Measurements from ENCODE around the gene INSRR. TPM values are rescaled to one million over a fixed set of nuclear protein-coding genes. Genes with fewer than 3 reads are reported as not detected.
A peak's percentile ranks its signal among the peaks of the same experiment; 100 is the strongest.

Gene INSRR
- total RNA-seq (2013): not detected
- polyA plus RNA-seq (not detected), polyA minus RNA-seq (not detected in 2 replicates), total RNA-seq (0 to 0.92 (median 0) reads per million in 11 experiments)

DNA sequence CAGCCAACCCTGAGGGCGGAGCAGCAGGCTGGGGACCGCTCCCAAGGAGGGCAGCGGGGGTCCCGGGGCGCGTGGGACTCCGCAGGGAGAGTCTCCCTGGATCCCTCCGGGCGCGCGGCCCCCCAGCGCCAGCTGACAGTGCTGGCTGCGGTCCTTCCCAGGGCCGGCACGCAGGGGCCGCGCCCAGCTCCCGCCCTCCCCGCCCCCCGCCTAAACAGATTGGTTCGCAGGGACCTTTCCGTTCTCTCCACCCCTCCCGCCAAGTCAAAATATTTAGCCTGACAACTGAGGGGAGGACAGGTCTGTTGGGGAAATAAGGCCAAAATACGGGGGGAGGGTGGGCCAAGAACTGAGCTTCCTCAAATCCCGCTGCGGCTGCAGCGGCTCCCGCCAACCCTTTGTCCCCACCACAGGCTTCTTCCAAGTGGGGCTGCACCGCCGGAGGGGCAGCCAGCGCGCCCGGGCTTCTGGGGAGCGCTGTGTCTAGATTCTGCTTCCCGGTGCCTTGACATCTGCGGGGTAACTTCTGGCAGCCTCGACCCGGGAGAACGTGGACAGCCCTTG lies at the start of gene INSRR:
Gene INSRR (minus strand): TSS at position 159 of the 564 bp plus-strand sequence. CDS start 496 bp downstream, outside the sequence.
- no peak for TF ChIP-seq CTCF (IDR thresholded peaks at IDR 0.05)
- H3K4me2 ChIP-seq (replicated peaks; ENCODE audit: extremely low read depth, low read length, poor library complexity, severe bottlenecking): peak within 1 kb of the TSS; percentile 39
- Mint-ChIP-seq H3K4me3 (peak within 1 kb of the TSS in 1 of 2 donors; percentile 79), H3K27ac (no peak within 1 kb of the TSS), H3K4me1 (peaks cover 15% of the 10 kb centered on the region), H3K9me3 (peaks cover 0 to 6% (median 0%) of the 10 kb centered on the region in 7 donors), H3K36me3 (peaks cover 0 to 5% of the 10 kb centered on the region in 2 donors), H3K27me3 (ENCODE audit: low read depth in 3 of 3) (peaks cover 70 to 80% (median 70%) of the 10 kb centered on the region in 3 donors)
- H3K27ac ChIP-seq (ENCODE audit: low read depth in 1 of 2, low read length in 2 of 2): no peak within 1 kb of the TSS
- peaks cover 5 to 15% of the 10 kb centered on the region in 2 donors for H3K4me1 ChIP-seq (ENCODE audit: control insufficient read depth in 1 of 2, insufficient read depth in 2 of 2, low read length in 2 of 2)
- H3K36me3 ChIP-seq (replicated peaks in 1 of 2; ENCODE audit: control insufficient read depth in 1 of 2, insufficient read depth in 2 of 2, low read length in 2 of 2): no peaks in the 10 kb centered on the region
- no peak within 1 kb of the TSS for H3K4me3 ChIP-seq (replicated peaks in 1 of 3; ENCODE audit: low read depth in 2 of 3, low read length in 3 of 3)
- WGBS (ENCODE audit: insufficient coverage): 7% methylated on average over 28 of the region's 39 CpGs
- no peak for DNase-seq
- no peaks in the 10 kb centered on the region for H3K79me2 ChIP-seq (ENCODE audit: insufficient read depth, low read length)
- H3K9ac ChIP-seq (ENCODE audit: insufficient read depth, low read length, poor library complexity, severe bottlenecking): no peak within 1 kb of the TSS
- no peaks in the 10 kb centered on the region for H4K20me1 ChIP-seq (ENCODE audit: insufficient read depth, low read length)
- H3K9me3 ChIP-seq (replicated peaks in 1 of 2; ENCODE audit: control insufficient read depth in 1 of 2, insufficient read depth in 1 of 2, low read length in 2 of 2): peaks cover 0 to 8% of the 10 kb centered on the region in 2 donors
- intact Hi-C loops (cut with micrococcal nuclease): loop anchor here (10.0 kb wide), 2 partner anchors 64 to 164 kb away; no protein-coding TSS in a partner anchor
- peaks cover 44 to 70% of the 10 kb centered on the region in 2 donors for H3K27me3 ChIP-seq (ENCODE audit: control insufficient read depth in 2 of 2, insufficient read depth in 2 of 2, low read length in 2 of 2)
- no peak within 1 kb of the TSS for H2AFZ ChIP-seq (ENCODE audit: insufficient read depth, low read depth, low read length, poor library complexity, severe bottlenecking)

DNA sequence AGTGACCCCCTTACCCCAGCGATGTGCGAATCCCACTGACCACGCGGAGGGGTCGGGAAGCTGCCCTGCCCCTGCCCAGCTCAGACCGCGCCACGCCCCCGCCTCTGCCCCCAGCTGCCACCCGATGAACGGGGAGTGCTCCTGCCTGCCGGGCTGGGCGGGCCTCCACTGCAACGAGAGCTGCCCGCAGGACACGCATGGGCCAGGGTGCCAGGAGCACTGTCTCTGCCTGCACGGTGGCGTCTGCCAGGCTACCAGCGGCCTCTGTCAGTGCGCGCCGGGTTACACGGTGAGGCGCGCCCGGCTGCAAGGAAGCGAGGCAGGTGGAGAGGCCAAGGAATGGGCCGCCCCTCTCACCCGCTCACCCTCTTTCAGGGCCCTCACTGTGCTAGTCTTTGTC lies 49.6 kb upstream of the INSRR start:
- no peak for TF ChIP-seq CTCF (IDR thresholded peaks at IDR 0.05)
- no peaks in the 10 kb centered on the region for H4K20me1 ChIP-seq (ENCODE audit: insufficient read depth, low read length)
- H3K4me3 Mint-ChIP-seq: no peak overlapping the region
- H3K79me2 ChIP-seq (ENCODE audit: insufficient read depth, low read length): no peaks in the 10 kb centered on the region
- H3K4me1 ChIP-seq (ENCODE audit: control insufficient read depth in 1 of 2, insufficient read depth in 2 of 2, low read length in 2 of 2): peaks cover 7 to 10% of the 10 kb centered on the region in 2 donors
- DNase-seq: no peak
- 94% methylated on average over 28 of the region's 29 CpGs for WGBS (ENCODE audit: insufficient coverage)
- H3K9me3 ChIP-seq (replicated peaks in 1 of 2; ENCODE audit: control insufficient read depth in 1 of 2, insufficient read depth in 1 of 2, low read length in 2 of 2): no peaks in the 10 kb centered on the region
- no peaks in the 10 kb centered on the region for H3K36me3 Mint-ChIP-seq
- H3K27ac ChIP-seq (ENCODE audit: low read depth in 1 of 2, low read length in 2 of 2): no peak overlapping the region
- H3K9ac ChIP-seq (ENCODE audit: insufficient read depth, low read length, poor library complexity, severe bottlenecking): no peak overlapping the region
- H3K27me3 ChIP-seq (ENCODE audit: control insufficient read depth in 2 of 2, insufficient read depth in 2 of 2, low read length in 2 of 2): no peaks in the 10 kb centered on the region
- peaks cover 0 to 3% (median 0%) of the 10 kb centered on the region in 7 donors for H3K9me3 Mint-ChIP-seq
- intact Hi-C loops (cut with micrococcal nuclease): no loop called here
- H3K27ac Mint-ChIP-seq: no peak overlapping the region
- H3K36me3 ChIP-seq (replicated peaks in 1 of 2; ENCODE audit: control insufficient read depth in 1 of 2, insufficient read depth in 2 of 2, low read length in 2 of 2): no peaks in the 10 kb centered on the region
- H2AFZ ChIP-seq (ENCODE audit: insufficient read depth, low read depth, low read length, poor library complexity, severe bottlenecking): no peak overlapping the region
- no peak overlapping the region for H3K4me2 ChIP-seq (replicated peaks; ENCODE audit: extremely low read depth, low read length, poor library complexity, severe bottlenecking)
- no peak overlapping the region for H3K4me3 ChIP-seq (replicated peaks in 1 of 3; ENCODE audit: low read depth in 2 of 3, low read length in 3 of 3)
- peaks cover 18% of the 10 kb centered on the region for H3K4me1 Mint-ChIP-seq
- peaks cover 1 to 5% (median 4%) of the 10 kb centered on the region in 3 donors for H3K27me3 Mint-ChIP-seq (ENCODE audit: low read depth in 3 of 3)

Data from CD14-positive monocyte (primary cell).